ENCODE data around the gene TMTC1. TPM values are rescaled to one million over a fixed set of nuclear protein-coding genes. Genes with fewer than 3 reads are reported as not detected.

TMTC1 gene
- total and polyA plus RNA-seq, 9 of the 15 experiments (the other 6 are each of a cell fraction or from before 2014, with no cell fraction given), result under 0.01 to 0.18 (median 0.06) TPM; not detected in 2

GRCh38 chr12:29818916-29819623, 35.3 kb upstream of the TMTC1 start:
- WGBS (ENCODE audit: insufficient coverage, low coverage, missing lambda C conversion rate), result 4% methylated on average over 2 of the region's 2 CpGs
- no peak overlapping the region for H3K4me2 ChIP-seq (ENCODE audit: insufficient read depth, low read length)

More at GRCh38 chr12:29818916-29819623, 35.3 kb upstream of the TMTC1 start:
- H3K27me3 ChIP-seq (ENCODE audit: control insufficient read depth in 2 of 2, insufficient read depth in 2 of 2, low read length in 2 of 2), result no peaks in the 10 kb centered on the region
- no peaks in the 10 kb centered on the region for H3K9me3 ChIP-seq (replicated peaks; ENCODE audit: control insufficient read depth, insufficient read depth, low read depth, low read length)
- CTCF ChIA-PET (ENCODE audit: low intra/inter-chr PET ratio), result no interaction called here
- H3K4me3 ChIP-seq, result no peak overlapping the region
- POLR2A ChIA-PET, result no interaction called here
- no peak overlapping the region for H2AFZ ChIP-seq (ENCODE audit: low read depth, low read length)
- no peak overlapping the region for H3K27ac ChIP-seq (ENCODE audit: extremely low read depth, low read depth, low read length)
- no peaks in the 10 kb centered on the region for H3K79me2 ChIP-seq (ENCODE audit: control insufficient read depth, insufficient read depth, low read length)
- intact Hi-C loops (cut with micrococcal nuclease), result no loop called here
- in situ Hi-C loops (cut with MboI), result no loop called here
- DNase-seq (ENCODE audit: extremely low read depth in 1 of 4, low spot score in 3 of 4), result no peak
- FAIRE-seq, result no peak
- no peak overlapping the region for H3K9ac ChIP-seq (ENCODE audit: insufficient read depth in 1 of 2, low read depth in 2 of 2, low read length in 2 of 2)
- H3K36me3 ChIP-seq (ENCODE audit: control insufficient read depth, insufficient read depth, low read length), result no peaks in the 10 kb centered on the region
- no peak for ATAC-seq
- no TSS peak for BruUV-seq (replicated peaks)
- TF ChIP-seq KLF13 (tag; IDR thresholded peaks at IDR 0.05; ENCODE audit: borderline replicate concordance, low read depth) (no peak), FOXM1 (IDR thresholded peaks at IDR 0.05; ENCODE audit: low read depth) (no peak), FOXM1 (CRISPR knock-in tag; IDR thresholded peaks at IDR 0.05; ENCODE audit: low read depth) (no peak), SNAPC5 (CRISPR knock-in tag; IDR thresholded peaks at IDR 0.05) (no peak), BMI1 (IDR thresholded peaks at IDR 0.05; ENCODE audit: low read length) (no peak), ZNF174 (CRISPR knock-in tag; IDR thresholded peaks at IDR 0.05) (no peak), ZNF277 (CRISPR knock-in tag; IDR thresholded peaks at IDR 0.05; ENCODE audit: borderline replicate concordance) (no peak), THAP7 (CRISPR knock-in tag; IDR thresholded peaks at IDR 0.05) (no peak), CBFA2T2 (conservative IDR thresholded peaks at IDR 0.05) (no peak), TAF7 (tag; IDR thresholded peaks at IDR 0.05) (no peak), CHD1 (IDR thresholded peaks at IDR 0.05; ENCODE audit: low read length) (no peak), PHF20 (IDR thresholded peaks at IDR 0.05; ENCODE audit: partially characterized antibody) (no peak), ZC3H8 (IDR thresholded peaks at IDR 0.05) (no peak), HDAC1 (IDR thresholded peaks at IDR 0.05) (no peak), NCOR1 (IDR thresholded peaks at IDR 0.05) (no peak), ZNF316 (IDR thresholded peaks at IDR 0.05) (no peak), ELF2 (CRISPR knock-in tag; IDR thresholded peaks at IDR 0.05) (no peak)
- no peaks in the 10 kb centered on the region for H4K20me1 ChIP-seq (replicated peaks; ENCODE audit: control insufficient read depth, insufficient read depth, low read length)
- no peaks in the 10 kb centered on the region for H3K9me1 ChIP-seq (ENCODE audit: control insufficient read depth, insufficient read depth, low read length)
- no peaks in the 10 kb centered on the region for H3K4me1 ChIP-seq (replicated peaks in 1 of 2; ENCODE audit: control insufficient read depth in 2 of 2, insufficient read depth in 2 of 2, low read length in 2 of 2)

Measured in K562 (cell line).